Activated T-cell treated with anti-CD3 and anti-CD28 coated beads, Interleukin-2, amount 50 U/mL, for 1 hour (primary cell): ENCODE results near the gene ACOXL.

Experiments
- DNase-seq: peaks from one replicate; pipeline ENCODE4 v3.0.0-alpha.2; 2020

The ACOXL gene

GRCh38 chr2:110861616-110862260, 129.4 kb downstream of the ACOXL start:
- no peak for DNase-seq

- no peak for DNase-seq
Measured at GRCh38 chr2:110863726-110864125, 131.4 kb downstream of the ACOXL start.

GRCh38 chr2:110864176-110864575, 131.8 kb downstream of the ACOXL start:
- no peak for DNase-seq

GRCh38 chr2:110864731-110865130, 132.4 kb downstream of the ACOXL start:
- no peak for DNase-seq

- DNase-seq, result no peak
Measured at GRCh38 chr2:110865188-110865587, 132.8 kb downstream of the ACOXL start.

GRCh38 chr2:110866045-110866444, 133.7 kb downstream of the ACOXL start:
- DNase-seq, result no peak

- DNase-seq, result no peak
Measured at GRCh38 chr2:110866466-110866865, 134.1 kb downstream of the ACOXL start.

GRCh38 chr2:110867078-110867477, 134.7 kb downstream of the ACOXL start:
- no peak for DNase-seq

GRCh38 chr2:110868971-110869370, 136.6 kb downstream of the ACOXL start:
- DNase-seq, result no peak

GRCh38 chr2:110869472-110870446, 137.4 kb downstream of the ACOXL start:
- DNase-seq, result no peak

GRCh38 chr2:110870545-110870944, 138.2 kb downstream of the ACOXL start:
- DNase-seq, result no peak

- DNase-seq, result no peak
Measured at GRCh38 chr2:110871637-110872036, 139.3 kb downstream of the ACOXL start.

GRCh38 chr2:110872521-110872920, 140.1 kb downstream of the ACOXL start:
- DNase-seq, result no peak

GRCh38 chr2:110873056-110873502, 140.7 kb downstream of the ACOXL start:
- DNase-seq, result no peak

GRCh38 chr2:110873597-110874452, 141.5 kb downstream of the ACOXL start:
- DNase-seq, result no peak

- no peak for DNase-seq
Measured at GRCh38 chr2:110874453-110875383, 142.3 kb downstream of the ACOXL start.

GRCh38 chr2:110875384-110875725, 143.0 kb downstream of the ACOXL start:
- DNase-seq, result no peak

- no peak for DNase-seq
Measured at GRCh38 chr2:110876167-110876999, 144.0 kb downstream of the ACOXL start.

GRCh38 chr2:110877031-110877827, 144.9 kb downstream of the ACOXL start:
- no peak for DNase-seq

GRCh38 chr2:110878150-110878549, 145.8 kb downstream of the ACOXL start:
- no peak for DNase-seq
